Breast epithelium (tissue), 3 donors: ENCODE results near the gene POGK.

Experiments
- CTCF ChIP-seq, 3 donors: fragments of 450-650 bp; IDR thresholded peaks; one replicate each; pipeline ENCODE4 v1.5.1; 2016 to 2017; ENCODE audit warnings: antibody characterized with exemption in 3 of 3, mild to moderate bottlenecking in 3 of 3, moderate library complexity in 3 of 3
- POLR2AphosphoS5 ChIP-seq, 3 donors: sonication (generic); formaldehyde crosslinking; IDR thresholded peaks; one replicate each; pipeline ENCODE4 v1.6.1; 2017; ENCODE audit warnings: antibody characterized with exemption in 3 of 3

- no peak for TF ChIP-seq CTCF (IDR thresholded peaks at IDR 0.05)
- no peak for TF ChIP-seq POLR2AphosphoS5 (IDR thresholded peaks at IDR 0.05)
These were observed 19.6 kb downstream of the POGK start for GRCh38 chr1:166858726-166859419.
